Measurements from ENCODE around the gene AIPL1. TPM values are rescaled to one million over a fixed set of nuclear protein-coding genes. Genes with fewer than 3 reads are reported as not detected.
A peak's percentile ranks its signal among the peaks of the same experiment; 100 is the strongest.

AIPL1 gene
- total and polyA plus RNA-seq, 2 donors from 2014 or later = not detected

GRCh38 chr17:6437956-6438355 is 3.0 kb upstream of the AIPL1 start:
- Histone ChIP-seq H3K4me1 (ENCODE audit: control insufficient read depth in 2 of 3, insufficient read depth in 2 of 3, low read depth in 1 of 3, low read length in 3 of 3) (no peaks in the 10 kb centered on the region), H3K27me3 (ENCODE audit: control insufficient read depth, insufficient read depth, low read length) (no peaks in the 10 kb centered on the region), H3K9ac (ENCODE audit: low read length in 3 of 3) (no peak overlapping the region), H3K27ac (ENCODE audit: low read depth in 2 of 2, low read length in 2 of 2) (no peak overlapping the region), H3K36me3 (ENCODE audit: control insufficient read depth in 2 of 3, insufficient read depth in 3 of 3, low read length in 3 of 3) (no peaks in the 10 kb centered on the region), H3K4me3 (ENCODE audit: low read length in 3 of 3) (no peak overlapping the region), H3K9me3 (ENCODE audit: control insufficient read depth in 2 of 3, insufficient read depth in 1 of 3, low read length in 3 of 3) (no peaks in the 10 kb centered on the region)
- FAIRE-seq (no peak), DNase-seq (no peak)
- TF ChIP-seq, protein P1, sequence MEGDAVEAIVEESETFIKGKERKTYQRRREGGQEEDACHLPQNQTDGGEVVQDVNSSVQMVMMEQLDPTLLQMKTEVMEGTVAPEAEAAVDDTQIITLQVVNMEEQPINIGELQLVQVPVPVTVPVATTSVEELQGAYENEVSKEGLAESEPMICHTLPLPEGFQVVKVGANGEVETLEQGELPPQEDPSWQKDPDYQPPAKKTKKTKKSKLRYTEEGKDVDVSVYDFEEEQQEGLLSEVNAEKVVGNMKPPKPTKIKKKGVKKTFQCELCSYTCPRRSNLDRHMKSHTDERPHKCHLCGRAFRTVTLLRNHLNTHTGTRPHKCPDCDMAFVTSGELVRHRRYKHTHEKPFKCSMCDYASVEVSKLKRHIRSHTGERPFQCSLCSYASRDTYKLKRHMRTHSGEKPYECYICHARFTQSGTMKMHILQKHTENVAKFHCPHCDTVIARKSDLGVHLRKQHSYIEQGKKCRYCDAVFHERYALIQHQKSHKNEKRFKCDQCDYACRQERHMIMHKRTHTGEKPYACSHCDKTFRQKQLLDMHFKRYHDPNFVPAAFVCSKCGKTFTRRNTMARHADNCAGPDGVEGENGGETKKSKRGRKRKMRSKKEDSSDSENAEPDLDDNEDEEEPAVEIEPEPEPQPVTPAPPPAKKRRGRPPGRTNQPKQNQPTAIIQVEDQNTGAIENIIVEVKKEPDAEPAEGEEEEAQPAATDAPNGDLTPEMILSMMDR (IDR thresholded peaks at IDR 0.05; ENCODE audit: borderline replicate concordance, extremely low read depth, insufficient read depth) = no peak
- intact Hi-C loops (cut with DNase I) = no loop called here

DNA sequence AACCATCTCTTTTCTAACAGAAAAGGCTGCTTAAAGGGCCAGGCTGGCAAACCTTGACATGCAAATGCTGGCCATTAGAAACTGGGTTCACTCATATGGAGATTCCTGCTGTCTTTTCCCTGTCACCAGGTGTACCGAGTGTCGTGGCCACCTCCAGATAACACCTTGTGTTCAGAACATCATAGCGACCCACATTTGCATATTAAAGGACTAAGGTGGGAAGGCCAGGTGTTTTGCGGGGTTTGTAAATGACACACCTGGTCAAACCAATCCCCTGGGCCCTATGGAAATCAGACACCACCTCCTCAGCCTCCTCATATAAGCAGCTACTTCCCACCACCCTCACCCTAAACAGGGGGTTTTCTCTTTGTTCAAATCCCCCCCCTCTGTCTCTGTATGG is 2.5 kb upstream of the AIPL1 start:
- intact Hi-C loops (cut with DNase I) = no loop called here
- H3K9ac ChIP-seq (ENCODE audit: low read length in 3 of 3) = no peak overlapping the region
- no peak for DNase-seq
- H3K9me3 ChIP-seq (ENCODE audit: control insufficient read depth in 2 of 3, insufficient read depth in 1 of 3, low read length in 3 of 3) = no peaks in the 10 kb centered on the region
- FAIRE-seq = no peak
- H3K4me1 ChIP-seq (ENCODE audit: control insufficient read depth in 2 of 3, insufficient read depth in 2 of 3, low read depth in 1 of 3, low read length in 3 of 3) = no peaks in the 10 kb centered on the region
- no peak overlapping the region for H3K27ac ChIP-seq (ENCODE audit: low read depth in 2 of 2, low read length in 2 of 2)
- TF ChIP-seq, protein P1 (IDR thresholded peaks at IDR 0.05; ENCODE audit: borderline replicate concordance, extremely low read depth, insufficient read depth) = no peak
- no peaks in the 10 kb centered on the region for H3K36me3 ChIP-seq (ENCODE audit: control insufficient read depth in 2 of 3, insufficient read depth in 3 of 3, low read length in 3 of 3)
- no peaks in the 10 kb centered on the region for H3K27me3 ChIP-seq (ENCODE audit: control insufficient read depth, insufficient read depth, low read length)
- H3K4me3 ChIP-seq (ENCODE audit: low read length in 3 of 3) = no peak overlapping the region

- TF ChIP-seq, protein P1 (IDR thresholded peaks at IDR 0.05; ENCODE audit: borderline replicate concordance, extremely low read depth, insufficient read depth) = peak; percentile 81
- Histone ChIP-seq H3K9ac (ENCODE audit: low read length in 3 of 3) (no peak overlapping the region), H3K4me3 (ENCODE audit: low read length in 3 of 3) (no peak overlapping the region), H3K27me3 (ENCODE audit: control insufficient read depth, insufficient read depth, low read length) (no peaks in the 10 kb centered on the region), H3K36me3 (ENCODE audit: control insufficient read depth in 2 of 3, insufficient read depth in 3 of 3, low read length in 3 of 3) (no peaks in the 10 kb centered on the region), H3K9me3 (ENCODE audit: control insufficient read depth in 2 of 3, insufficient read depth in 1 of 3, low read length in 3 of 3) (no peaks in the 10 kb centered on the region), H3K27ac (ENCODE audit: low read depth in 2 of 2, low read length in 2 of 2) (no peak overlapping the region), H3K4me1 (ENCODE audit: control insufficient read depth in 2 of 3, insufficient read depth in 2 of 3, low read depth in 1 of 3, low read length in 3 of 3) (no peaks in the 10 kb centered on the region)
- intact Hi-C loops (cut with DNase I) = no loop called here
- DNase-seq = peak in 4 of 5 donors; percentile 72 to 82 (median 77)
- no peak for FAIRE-seq
Observed at GRCh38 chr17:6435968-6436367, 1.0 kb upstream of the AIPL1 start.

- intact Hi-C loops (cut with DNase I) = no loop called here
- Histone ChIP-seq H3K36me3 (ENCODE audit: control insufficient read depth in 2 of 3, insufficient read depth in 3 of 3, low read length in 3 of 3) (no peaks in the 10 kb centered on the region), H3K9me3 (ENCODE audit: control insufficient read depth in 2 of 3, insufficient read depth in 1 of 3, low read length in 3 of 3) (no peaks in the 10 kb centered on the region), H3K9ac (ENCODE audit: low read length in 3 of 3) (no peak overlapping the region), H3K27me3 (ENCODE audit: control insufficient read depth, insufficient read depth, low read length) (no peaks in the 10 kb centered on the region), H3K27ac (ENCODE audit: low read depth in 2 of 2, low read length in 2 of 2) (no peak overlapping the region), H3K4me1 (ENCODE audit: control insufficient read depth in 2 of 3, insufficient read depth in 2 of 3, low read depth in 1 of 3, low read length in 3 of 3) (no peaks in the 10 kb centered on the region), H3K4me3 (ENCODE audit: low read length in 3 of 3) (no peak overlapping the region)
- TF ChIP-seq, protein P1 (IDR thresholded peaks at IDR 0.05; ENCODE audit: borderline replicate concordance, extremely low read depth, insufficient read depth) = no peak
- DNase-seq = no peak
- FAIRE-seq = no peak
Observed at GRCh38 chr17:6430769-6431168, 4.2 kb downstream of the AIPL1 start.

Measured in kidney (tissue), 14 donors.